HG03045 (cell line): ENCODE measurements around the gene KCND3.

Source experiments
- ATAC-seq: cut with Tn5 transposase; IDR thresholded peaks from one replicate; pipeline ENCODE4 v1.9.1; 2021; ENCODE audit warnings: mild to moderate bottlenecking, moderate library complexity; ENCODE audit not compliant: unreplicated experiment

The KCND3 gene

GRCh38 chr1:111733992-111734341, 255.5 kb downstream of the KCND3 start:
- ATAC-seq: no peak

- ATAC-seq: no peak
These were observed 256.1 kb downstream of the KCND3 start for GRCh38 chr1:111733183-111733991.

GRCh38 chr1:111732718-111733117, 256.8 kb downstream of the KCND3 start:
- ATAC-seq: no peak

- no peak for ATAC-seq
These were observed 257.5 kb downstream of the KCND3 start for GRCh38 chr1:111731956-111732355.

- no peak for ATAC-seq
These were observed 258.8 kb downstream of the KCND3 start for GRCh38 chr1:111730706-111731105.

GRCh38 chr1:111729946-111730681, 259.4 kb downstream of the KCND3 start:
- ATAC-seq: no peak

GRCh38 chr1:111729271-111729921, 260.1 kb downstream of the KCND3 start:
- ATAC-seq: no peak

- no peak for ATAC-seq
These were observed 262.4 kb downstream of the KCND3 start for GRCh38 chr1:111727056-111727455.

GRCh38 chr1:111725192-111725591, 264.3 kb downstream of the KCND3 start:
- no peak for ATAC-seq

GRCh38 chr1:111723871-111724270, 265.6 kb downstream of the KCND3 start:
- no peak for ATAC-seq

GRCh38 chr1:111723091-111723806, 266.2 kb downstream of the KCND3 start:
- no peak for ATAC-seq

GRCh38 chr1:111720977-111721786, 268.3 kb downstream of the KCND3 start:
- no peak for ATAC-seq
